ENCODE measurements around the gene MLXIPL. TPM values are rescaled to one million over a fixed set of nuclear protein-coding genes. Genes with fewer than 3 reads are reported as not detected.
"Not testable (repeated sequence)": the region's sequence is repeated elsewhere in the genome, so short reads cannot be mapped to it uniquely, and the experiment has no call there.

Gene MLXIPL
- polyA plus RNA-seq, 1 experiment: not detected

DNA sequence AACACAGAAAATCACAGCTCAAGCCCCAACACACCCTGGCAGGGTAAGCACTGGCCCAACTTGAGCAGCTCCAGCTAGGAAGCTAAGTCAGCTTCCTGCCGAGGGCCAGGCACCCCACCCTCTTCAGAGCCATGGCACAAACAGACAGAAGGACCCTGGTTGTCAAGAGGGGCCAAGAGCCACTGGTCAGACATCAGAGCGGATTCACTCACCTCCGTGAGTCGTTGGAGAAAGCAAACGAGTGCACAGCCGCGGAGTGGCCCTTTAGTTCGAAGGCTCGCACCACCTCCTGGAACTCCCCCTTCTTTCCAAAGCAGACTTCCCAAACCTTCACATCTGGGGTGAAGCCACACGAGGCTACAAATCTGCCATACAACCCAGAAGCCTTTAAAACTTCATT, 53.3 kb downstream of the MLXIPL start:
- ChIA-PET POLR2A (no interaction called here), CTCF (interaction anchor here (0.9 kb wide), 1 partner anchor 97 kb away, joined by 3 read pairs; the partner anchor contains the start of gene VPS37D)
- no peak overlapping the region for H3K4me3 ChIP-seq (ENCODE audit: low read depth, low read length)
- H3K27me3 ChIP-seq (ENCODE audit: control insufficient read depth, insufficient read depth, low read length): no peaks in the 10 kb centered on the region
- DNase-seq (ENCODE audit: low read depth): no peak
- H3K36me3 ChIP-seq (ENCODE audit: control insufficient read depth, insufficient read depth, low read length): peaks cover 36% of the 10 kb centered on the region
- TF ChIP-seq CTCF (IDR thresholded peaks at IDR 0.05; ENCODE audit: insufficient read depth, low read depth, low read length): no peak

DNA sequence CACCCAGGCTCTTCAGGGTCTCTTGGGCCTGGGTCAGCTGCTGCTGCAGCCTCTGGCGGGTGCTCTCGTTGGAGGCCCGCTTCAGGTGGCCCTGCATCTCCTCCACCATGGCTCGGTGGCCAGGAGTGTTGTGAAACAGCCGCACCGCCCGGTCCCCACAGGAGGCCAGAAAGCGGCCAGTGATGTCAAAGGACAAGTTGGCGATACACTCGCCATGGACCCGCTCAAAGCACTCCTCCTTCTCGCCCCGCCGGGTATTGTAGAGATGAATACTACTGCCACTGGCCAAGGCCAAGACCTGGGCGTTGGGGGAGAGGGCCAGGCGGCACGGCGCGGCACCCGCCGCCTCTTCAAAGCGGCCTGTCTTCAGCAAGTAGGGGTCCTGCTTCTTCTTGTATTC, 53.8 kb downstream of the MLXIPL start:
- TF ChIP-seq CTCF (IDR thresholded peaks at IDR 0.05; ENCODE audit: insufficient read depth, low read depth, low read length): no peak
- Histone ChIP-seq H3K27me3 (ENCODE audit: control insufficient read depth, insufficient read depth, low read length) (no peaks in the 10 kb centered on the region), H3K4me3 (ENCODE audit: low read depth, low read length) (no peak overlapping the region), H3K36me3 (ENCODE audit: control insufficient read depth, insufficient read depth, low read length) (peaks cover 36% of the 10 kb centered on the region)
- CTCF ChIA-PET: interaction anchor here (0.9 to 1.4 kb wide), 2 partner anchors 97 to 155 kb away, joined by 3 read pairs; partner anchors contain the start of gene VPS37D
- no peak for DNase-seq (ENCODE audit: low read depth)
- POLR2A ChIA-PET: no interaction called here

- H3K36me3 ChIP-seq (ENCODE audit: control insufficient read depth, insufficient read depth, low read length): peaks cover 34% of the 10 kb centered on the region
- H3K4me3 ChIP-seq (ENCODE audit: low read depth, low read length): no peak overlapping the region
- H3K27me3 ChIP-seq (ENCODE audit: control insufficient read depth, insufficient read depth, low read length): no peaks in the 10 kb centered on the region
- ChIA-PET POLR2A (no interaction called here), CTCF (interaction anchor here (1.4 kb wide), 1 partner anchor 156 kb away, joined by 3 read pairs; no protein-coding TSS in a partner anchor)
- DNase-seq (ENCODE audit: low read depth): no peak
- 0 out of 2 replicates have a peak, but pooled peaks have one; percentile 2 for TF ChIP-seq CTCF (IDR thresholded peaks at IDR 0.05; ENCODE audit: insufficient read depth, low read depth, low read length)
These were observed 55.2 kb downstream of the MLXIPL start for GRCh38 chr7:73569042-73569608.

- no peak for TF ChIP-seq CTCF (IDR thresholded peaks at IDR 0.05; ENCODE audit: insufficient read depth, low read depth, low read length)
- POLR2A ChIA-PET: interaction anchor here (0.5 kb wide), 1 partner anchor 275 kb away, joined by 3 read pairs; no protein-coding TSS in a partner anchor
- no peak for DNase-seq (ENCODE audit: low read depth)
- peaks cover 23% of the 10 kb centered on the region for H3K36me3 ChIP-seq (ENCODE audit: control insufficient read depth, insufficient read depth, low read length)
- no peak overlapping the region for H3K4me3 ChIP-seq (ENCODE audit: low read depth, low read length)
- no peaks in the 10 kb centered on the region for H3K27me3 ChIP-seq (ENCODE audit: control insufficient read depth, insufficient read depth, low read length)
- CTCF ChIA-PET: interaction anchor here (0.6 to 1.2 kb wide), 2 partner anchors 21 to 157 kb away, joined by 3 to 6 read pairs; no protein-coding TSS in a partner anchor
These were observed 56.3 kb downstream of the MLXIPL start for GRCh38 chr7:73567846-73568685.

DNA sequence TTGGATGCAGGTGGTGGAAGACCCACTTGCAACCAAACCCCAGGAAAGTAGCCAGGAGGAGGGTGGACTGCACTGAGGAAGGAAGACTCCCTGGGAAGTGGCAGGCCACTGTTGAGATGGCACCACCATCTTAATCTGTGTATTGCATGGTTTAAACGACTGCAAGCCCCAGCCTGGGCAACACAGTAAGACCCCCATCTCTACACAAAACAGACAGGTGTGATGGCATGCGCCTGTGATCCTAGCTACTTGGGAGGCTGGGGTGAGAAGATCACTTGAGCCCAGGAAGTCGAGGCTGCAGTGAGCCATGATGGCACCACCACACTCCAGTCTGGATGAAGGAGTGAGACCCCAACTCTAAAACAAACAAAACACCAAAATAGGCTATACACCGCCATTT, 57.2 kb downstream of the MLXIPL start:
- Histone ChIP-seq H3K4me3 (ENCODE audit: low read depth, low read length) (no peak overlapping the region), H3K36me3 (ENCODE audit: control insufficient read depth, insufficient read depth, low read length) (peaks cover 15% of the 10 kb centered on the region), H3K27me3 (ENCODE audit: control insufficient read depth, insufficient read depth, low read length) (no peaks in the 10 kb centered on the region)
- POLR2A ChIA-PET: no interaction called here
- CTCF ChIA-PET: no interaction called here
- no peak for DNase-seq (ENCODE audit: low read depth)
- TF ChIP-seq CTCF (IDR thresholded peaks at IDR 0.05; ENCODE audit: insufficient read depth, low read depth, low read length): no peak

DNA sequence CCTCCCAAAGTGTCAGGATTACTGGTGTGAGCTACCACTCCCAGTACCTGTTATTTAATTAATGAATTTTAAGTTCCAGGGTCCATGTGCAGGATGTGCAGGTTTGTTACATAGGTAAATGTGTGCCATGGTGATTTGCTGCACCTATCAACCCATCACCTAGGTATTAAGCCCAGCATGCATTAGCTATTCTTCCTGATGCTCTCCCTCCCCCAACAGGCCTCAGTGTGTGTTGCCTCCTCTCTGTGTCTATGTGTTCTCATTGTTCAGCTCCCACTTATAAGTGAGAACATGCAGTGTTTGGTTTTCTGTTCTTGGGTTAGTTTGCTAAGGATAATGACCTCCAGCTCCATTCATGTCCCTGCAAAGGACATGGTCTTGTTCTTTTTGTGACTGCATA, 57.9 kb downstream of the MLXIPL start:
- CTCF ChIA-PET; H3K27me3 ChIP-seq (ENCODE audit: control insufficient read depth, insufficient read depth, low read length); DNase-seq (ENCODE audit: low read depth); H3K4me3 ChIP-seq (ENCODE audit: low read depth, low read length): not testable (repeated sequence)
- POLR2A ChIA-PET: interaction anchor here (0.6 kb wide), 1 partner anchor 79 kb away, joined by 3 read pairs; no protein-coding TSS in a partner anchor
- H3K36me3 ChIP-seq (ENCODE audit: control insufficient read depth, insufficient read depth, low read length): peaks cover 11% of the 10 kb centered on the region
